Right lobe of liver (tissue), 4 donors: Measurements from ENCODE around the gene SLC2A11.

Source experiments
- CTCF ChIP-seq, 4 donors: fragments of 200-600 bp in 3 of 4; fragments of 450-650 bp in 1 of 4; IDR thresholded peaks; one replicate each; pipeline versions ENCODE4 v1.5.1 to v1.8.0; 2016 to 2022; ENCODE audit warnings: antibody characterized with exemption in 4 of 4, mild to moderate bottlenecking in 2 of 4
- POLR2A ChIP-seq: fragments of 450-650 bp; IDR thresholded peaks from one replicate; pipeline ENCODE4 v1.6.1; 2017; ENCODE audit warnings: antibody characterized with exemption, mild to moderate bottlenecking
- donor health status: DM: no; HTN: no; CAD: no.
- donor health status: DM: no; HTN: no; CAD: no.
- donor health status: DM: no; HTN: yes; CAD: no.

- TF ChIP-seq CTCF (IDR thresholded peaks at IDR 0.05) (no peak), POLR2A (no peak)
Measured at GRCh38 chr22:23840026-23840425, 17.6 kb upstream of the SLC2A11 start.
